ENCODE measurements around the gene FBXL20. TPM values are rescaled to one million over a fixed set of nuclear protein-coding genes. Genes with fewer than 3 reads are reported as not detected.
"Not testable (repeated sequence)": the region's sequence is repeated elsewhere in the genome, so short reads cannot be mapped to it uniquely, and the experiment has no call there.

Gene FBXL20
- total RNA-seq, 1 donor from 2014 or later: 28.0 TPM

GRCh38 chr17:39284685-39285084 lies 116.7 kb downstream of the FBXL20 start:
- peaks cover 23% of the 10 kb centered on the region for H3K4me1 Mint-ChIP-seq (ENCODE audit: unreplicated experiment)
- no peak for TF ChIP-seq CTCF (IDR thresholded peaks at IDR 0.05)
- peaks cover 18% of the 10 kb centered on the region for H3K36me3 Mint-ChIP-seq (ENCODE audit: unreplicated experiment)
- H3K9me3 Mint-ChIP-seq (ENCODE audit: unreplicated experiment): no peaks in the 10 kb centered on the region
- H3K27ac Mint-ChIP-seq (ENCODE audit: unreplicated experiment): no peak overlapping the region
- no peak overlapping the region for H3K4me3 Mint-ChIP-seq (ENCODE audit: unreplicated experiment)
- no peaks in the 10 kb centered on the region for H3K27me3 Mint-ChIP-seq (ENCODE audit: unreplicated experiment)
- no peak for DNase-seq (ENCODE audit: extremely low spot score, unreplicated experiment)

- TF ChIP-seq CTCF (IDR thresholded peaks at IDR 0.05): no peak
- Mint-ChIP-seq H3K36me3 (ENCODE audit: unreplicated experiment) (peaks cover 20% of the 10 kb centered on the region), H3K4me3 (ENCODE audit: unreplicated experiment) (no peak overlapping the region), H3K9me3 (ENCODE audit: unreplicated experiment) (no peaks in the 10 kb centered on the region), H3K4me1 (ENCODE audit: unreplicated experiment) (peaks cover 23% of the 10 kb centered on the region), H3K27me3 (ENCODE audit: unreplicated experiment) (no peaks in the 10 kb centered on the region), H3K27ac (ENCODE audit: unreplicated experiment) (no peak overlapping the region)
- DNase-seq (ENCODE audit: extremely low spot score, unreplicated experiment): no peak
Measured at GRCh38 chr17:39283896-39284295, 117.5 kb downstream of the FBXL20 start.

GRCh38 chr17:39283098-39283497 lies 118.3 kb downstream of the FBXL20 start:
- H3K4me3 Mint-ChIP-seq (ENCODE audit: unreplicated experiment): no peak overlapping the region
- DNase-seq (ENCODE audit: extremely low spot score, unreplicated experiment): no peak
- peaks cover 23% of the 10 kb centered on the region for H3K4me1 Mint-ChIP-seq (ENCODE audit: unreplicated experiment)
- H3K36me3 Mint-ChIP-seq (ENCODE audit: unreplicated experiment): peaks cover 16% of the 10 kb centered on the region
- no peaks in the 10 kb centered on the region for H3K27me3 Mint-ChIP-seq (ENCODE audit: unreplicated experiment)
- TF ChIP-seq CTCF (IDR thresholded peaks at IDR 0.05): no peak
- no peaks in the 10 kb centered on the region for H3K9me3 Mint-ChIP-seq (ENCODE audit: unreplicated experiment)
- H3K27ac Mint-ChIP-seq (ENCODE audit: unreplicated experiment): no peak overlapping the region

GRCh38 chr17:39281806-39282205 lies 119.6 kb downstream of the FBXL20 start:
- Mint-ChIP-seq H3K27ac (ENCODE audit: unreplicated experiment) (peak overlapping the region; percentile 77), H3K27me3 (ENCODE audit: unreplicated experiment) (no peaks in the 10 kb centered on the region), H3K4me1 (ENCODE audit: unreplicated experiment) (peaks cover 23% of the 10 kb centered on the region), H3K4me3 (ENCODE audit: unreplicated experiment) (no peak overlapping the region), H3K9me3 (ENCODE audit: unreplicated experiment) (no peaks in the 10 kb centered on the region), H3K36me3 (ENCODE audit: unreplicated experiment) (peaks cover 19% of the 10 kb centered on the region)
- no peak for TF ChIP-seq CTCF (IDR thresholded peaks at IDR 0.05)
- DNase-seq (ENCODE audit: extremely low spot score, unreplicated experiment): no peak

- DNase-seq (ENCODE audit: extremely low spot score, unreplicated experiment); H3K27me3 Mint-ChIP-seq (ENCODE audit: unreplicated experiment); H3K4me3 Mint-ChIP-seq (ENCODE audit: unreplicated experiment); H3K27ac Mint-ChIP-seq (ENCODE audit: unreplicated experiment); H3K9me3 Mint-ChIP-seq (ENCODE audit: unreplicated experiment): not testable (repeated sequence)
- Mint-ChIP-seq H3K4me1 (ENCODE audit: unreplicated experiment) (peaks cover 23% of the 10 kb centered on the region), H3K36me3 (ENCODE audit: unreplicated experiment) (peaks cover 25% of the 10 kb centered on the region)
Measured at GRCh38 chr17:39278246-39278645, 123.2 kb downstream of the FBXL20 start.

DNA sequence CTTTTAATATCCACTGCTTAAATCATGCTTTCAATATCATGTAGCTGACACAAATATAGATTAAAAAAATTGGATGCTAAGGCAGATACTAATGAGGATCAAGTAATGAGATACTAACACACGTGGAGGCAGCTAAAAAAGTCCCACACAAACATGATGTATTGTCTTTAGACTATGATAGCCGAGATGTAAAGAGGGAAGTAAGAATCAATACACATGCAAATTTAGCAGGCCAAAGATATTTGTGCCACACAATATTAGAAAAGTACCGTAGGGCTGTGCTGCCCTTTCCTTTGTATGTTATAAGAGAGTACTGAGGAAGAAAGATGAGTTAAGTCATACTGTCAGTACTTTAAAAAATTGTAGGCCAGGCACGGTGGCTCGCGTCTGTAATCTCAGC lies 124.3 kb downstream of the FBXL20 start:
- DNase-seq (ENCODE audit: extremely low spot score, unreplicated experiment): no peak
- H3K27me3 Mint-ChIP-seq (ENCODE audit: unreplicated experiment): no peaks in the 10 kb centered on the region
- H3K4me3 Mint-ChIP-seq (ENCODE audit: unreplicated experiment): no peak overlapping the region
- H3K27ac Mint-ChIP-seq (ENCODE audit: unreplicated experiment): no peak overlapping the region
- no peak for TF ChIP-seq CTCF (IDR thresholded peaks at IDR 0.05)
- H3K36me3 Mint-ChIP-seq (ENCODE audit: unreplicated experiment): peaks cover 25% of the 10 kb centered on the region
- H3K4me1 Mint-ChIP-seq (ENCODE audit: unreplicated experiment): peaks cover 17% of the 10 kb centered on the region
- H3K9me3 Mint-ChIP-seq (ENCODE audit: unreplicated experiment): no peaks in the 10 kb centered on the region

All from osteocyte (in vitro differentiated cells).